Peyer's patch (tissue), 4 donors: ENCODE measurements around the gene CMTM1. TPM values are rescaled to one million over a fixed set of nuclear protein-coding genes. Genes with fewer than 3 reads are reported as not detected.

Experiments
- DNase-seq, 3 donors: peaks; one replicate each; pipeline ENCODE4 v3.0.0-alpha.2; 2017 to 2019
- H3K27ac ChIP-seq, 4 donors: fragments of 200-600 bp; sonication (generic); one replicate each; pipeline ENCODE4 v1.5.1; 2016 to 2019
- H3K27me3 ChIP-seq, 2 donors: fragments of 200-600 bp; sonication (generic); one replicate each; pipeline ENCODE4 v1.5.1; 2019
- H3K36me3 ChIP-seq, 3 donors: fragments of 200-600 bp; sonication (generic); one replicate each; pipeline ENCODE4 v1.5.1; 2016 to 2019
- H3K4me1 ChIP-seq, 4 donors: fragments of 200-600 bp; sonication (generic); one replicate each; pipeline ENCODE4 v1.5.1; 2016 to 2019
- H3K4me3 ChIP-seq, 4 donors: fragments of 200-600 bp; sonication (generic); 1 replicate in 3 of 4; 2 replicates in 1 of 4; pipeline ENCODE4 v1.5.1; 2016 to 2019; ENCODE audit warnings: mild to moderate bottlenecking in 1 of 4
- H3K9me3 ChIP-seq, 4 donors: fragments of 200-600 bp; sonication (generic); one replicate each; pipeline ENCODE4 v1.5.1; 2016 to 2019; ENCODE audit warnings: mild to moderate bottlenecking in 1 of 4
- POLR2A ChIP-seq, 2 donors: fragments of 450-650 bp; IDR thresholded peaks; one replicate each; pipeline ENCODE4 v1.5.1; 2017; ENCODE audit warnings: antibody characterized with exemption in 2 of 2, mild to moderate bottlenecking in 2 of 2, moderate library complexity in 2 of 2
- total RNA-seq, 4 donors: library from RNA; depleted of rRNA; stranded (reverse); fragments of >200 nt; gene quantifications; one replicate each; pipeline ENCODE4 v1.1.0, GENCODE V29; 2016
- TF ChIP-seq, protein P1 (sequence below), 6 experiments: fragments of 450-650 bp in 4 of 6; fragments of 200-600 bp in 2 of 6; sonication (generic) in 1 of 6; IDR thresholded peaks; one replicate each; pipeline ENCODE4 v1.5.1; 2017 to 2019; ENCODE audit warnings: antibody characterized with exemption in 6 of 6, mild to moderate bottlenecking in 3 of 6, moderate library complexity in 1 of 6

CMTM1 gene
- total RNA-seq, 4 donors from 2014 or later = 1.4 to 3.6 (median 2.1) TPM; not detected in 1

DNA sequence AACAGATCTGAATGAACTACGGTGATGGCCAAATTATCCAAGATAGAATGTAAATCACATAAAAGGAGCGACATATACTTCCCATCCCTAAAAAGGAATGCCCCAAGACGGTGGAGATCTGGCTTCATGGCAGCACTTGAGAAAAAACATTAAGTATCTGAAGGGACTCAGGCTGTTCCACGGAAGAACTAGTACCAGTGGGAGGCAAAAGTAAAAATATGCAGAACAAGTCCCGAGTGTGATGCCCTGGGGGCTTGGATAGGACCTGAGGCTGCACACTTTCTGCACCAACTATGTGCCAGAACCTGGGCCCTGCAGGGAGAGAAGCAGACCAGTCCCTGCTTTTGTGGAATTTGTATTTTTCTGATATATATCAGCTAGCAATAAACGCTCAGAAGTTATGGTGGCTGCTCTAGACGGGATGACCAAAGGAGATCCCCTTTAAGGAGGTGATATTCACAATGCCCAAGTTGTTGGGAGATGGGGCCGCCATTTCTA, 14.4 kb upstream of the CMTM1 start:
- Histone ChIP-seq H3K4me1 (peaks cover 3 to 34% (median 11%) of the 10 kb centered on the region in 4 donors), H3K9me3 (no peaks in the 10 kb centered on the region), H3K27ac (peak overlapping the region; percentile 79 to 96 (median 93)), H3K27me3 (no peaks in the 10 kb centered on the region), H3K4me3 (peak overlapping the region; percentile 63 to 83 (median 66)), H3K36me3 (no peaks in the 10 kb centered on the region)
- no peak for DNase-seq
- TF ChIP-seq, protein P1, sequence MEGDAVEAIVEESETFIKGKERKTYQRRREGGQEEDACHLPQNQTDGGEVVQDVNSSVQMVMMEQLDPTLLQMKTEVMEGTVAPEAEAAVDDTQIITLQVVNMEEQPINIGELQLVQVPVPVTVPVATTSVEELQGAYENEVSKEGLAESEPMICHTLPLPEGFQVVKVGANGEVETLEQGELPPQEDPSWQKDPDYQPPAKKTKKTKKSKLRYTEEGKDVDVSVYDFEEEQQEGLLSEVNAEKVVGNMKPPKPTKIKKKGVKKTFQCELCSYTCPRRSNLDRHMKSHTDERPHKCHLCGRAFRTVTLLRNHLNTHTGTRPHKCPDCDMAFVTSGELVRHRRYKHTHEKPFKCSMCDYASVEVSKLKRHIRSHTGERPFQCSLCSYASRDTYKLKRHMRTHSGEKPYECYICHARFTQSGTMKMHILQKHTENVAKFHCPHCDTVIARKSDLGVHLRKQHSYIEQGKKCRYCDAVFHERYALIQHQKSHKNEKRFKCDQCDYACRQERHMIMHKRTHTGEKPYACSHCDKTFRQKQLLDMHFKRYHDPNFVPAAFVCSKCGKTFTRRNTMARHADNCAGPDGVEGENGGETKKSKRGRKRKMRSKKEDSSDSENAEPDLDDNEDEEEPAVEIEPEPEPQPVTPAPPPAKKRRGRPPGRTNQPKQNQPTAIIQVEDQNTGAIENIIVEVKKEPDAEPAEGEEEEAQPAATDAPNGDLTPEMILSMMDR (IDR thresholded peaks at IDR 0.05) = no peak
- TF ChIP-seq POLR2A (IDR thresholded peaks at IDR 0.05) = no peak

DNA sequence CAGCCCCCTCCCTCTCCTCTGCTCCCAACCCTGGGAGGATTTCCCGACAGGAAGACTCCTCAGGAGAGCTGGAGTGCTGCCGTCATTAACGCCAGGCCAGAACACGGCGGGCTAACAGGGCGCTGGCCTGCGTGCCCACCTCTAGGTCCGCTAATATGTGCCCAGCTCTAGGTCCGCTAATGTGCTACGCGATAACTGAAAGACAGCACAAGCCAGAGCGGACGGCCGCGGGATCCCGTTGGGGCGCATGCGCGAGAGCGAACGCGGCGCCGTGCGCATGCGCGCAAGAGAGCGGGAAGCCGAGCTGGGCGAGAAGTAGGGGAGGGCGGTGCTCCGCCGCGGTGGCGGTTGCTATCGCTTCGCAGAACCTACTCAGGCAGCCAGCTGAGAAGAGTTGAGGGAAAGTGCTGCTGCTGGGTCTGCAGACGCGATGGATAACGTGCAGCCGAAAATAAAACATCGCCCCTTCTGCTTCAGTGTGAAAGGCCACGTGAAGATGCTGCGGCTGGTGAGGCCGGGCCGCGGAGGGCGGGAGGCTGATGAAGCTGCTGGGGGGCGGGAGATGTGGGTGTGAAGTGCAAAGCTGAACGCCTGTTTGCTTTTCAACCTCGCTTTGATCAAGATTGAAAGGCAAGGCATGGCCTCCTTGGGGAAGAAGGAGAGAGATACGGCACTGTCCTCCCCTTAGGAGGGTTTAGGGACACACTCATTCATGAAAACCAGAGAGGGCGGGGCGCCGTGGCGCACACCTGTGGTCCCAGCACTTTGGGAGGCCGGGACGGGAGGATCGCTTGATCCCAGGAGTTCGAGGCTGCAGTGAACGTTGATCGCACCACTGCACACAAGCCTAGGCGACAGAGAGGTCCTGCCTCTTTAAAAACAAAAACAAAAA, 13.7 kb upstream of the CMTM1 start, which contains the start of gene CKLF:
TSS of gene CKLF (plus strand) at position 291 of the 892 bp plus-strand sequence. CDS start at position 431, 140 bp downstream.
- Histone ChIP-seq H3K36me3 (no peaks in the 10 kb centered on the region), H3K27ac (peak within 1 kb of the TSS; percentile 79 to 96 (median 93)), H3K9me3 (no peaks in the 10 kb centered on the region), H3K4me1 (peaks cover 3 to 34% (median 11%) of the 10 kb centered on the region in 4 donors), H3K27me3 (no peaks in the 10 kb centered on the region), H3K4me3 (peak within 1 kb of the TSS; percentile 63 to 83 (median 66))
- peak; percentile 80 to 96 (median 93) for DNase-seq
- peak; percentile 57 to 81 for TF ChIP-seq POLR2A (IDR thresholded peaks at IDR 0.05)
- TF ChIP-seq, protein P1 (IDR thresholded peaks at IDR 0.05) = no peak

DNA sequence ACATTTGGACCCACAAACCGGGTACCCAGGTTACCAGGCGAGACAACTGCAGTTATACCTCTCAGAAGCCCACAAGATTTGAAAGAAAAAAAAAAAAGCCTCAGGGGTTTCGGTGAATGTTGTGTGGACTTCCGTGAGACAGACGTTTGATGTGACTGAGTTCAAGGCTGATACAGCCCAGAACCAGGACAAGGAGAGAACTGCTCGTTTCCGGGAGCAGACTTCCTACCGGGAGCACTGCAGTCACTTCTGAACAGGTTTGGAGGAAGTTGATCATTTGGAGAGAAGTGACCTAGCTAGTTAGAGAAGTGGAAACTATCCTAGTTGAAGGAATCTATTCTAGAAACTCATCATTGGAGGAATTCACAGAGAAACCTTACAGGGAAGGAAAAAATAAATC, 13.0 kb upstream of the CMTM1 start:
- TF ChIP-seq, protein P1 (IDR thresholded peaks at IDR 0.05) = no peak
- TF ChIP-seq POLR2A (IDR thresholded peaks at IDR 0.05) = peak in 1 of 2 donors; percentile 11
- peak overlapping the region; percentile 79 to 96 (median 93) for H3K27ac ChIP-seq
- no peaks in the 10 kb centered on the region for H3K9me3 ChIP-seq
- peaks cover 0 to 2% (median 0%) of the 10 kb centered on the region in 3 donors for H3K36me3 ChIP-seq
- no peak for DNase-seq
- peaks cover 3 to 34% (median 11%) of the 10 kb centered on the region in 4 donors for H3K4me1 ChIP-seq
- peak overlapping the region; percentile 63 to 83 (median 66) for H3K4me3 ChIP-seq
- H3K27me3 ChIP-seq = no peaks in the 10 kb centered on the region

DNA sequence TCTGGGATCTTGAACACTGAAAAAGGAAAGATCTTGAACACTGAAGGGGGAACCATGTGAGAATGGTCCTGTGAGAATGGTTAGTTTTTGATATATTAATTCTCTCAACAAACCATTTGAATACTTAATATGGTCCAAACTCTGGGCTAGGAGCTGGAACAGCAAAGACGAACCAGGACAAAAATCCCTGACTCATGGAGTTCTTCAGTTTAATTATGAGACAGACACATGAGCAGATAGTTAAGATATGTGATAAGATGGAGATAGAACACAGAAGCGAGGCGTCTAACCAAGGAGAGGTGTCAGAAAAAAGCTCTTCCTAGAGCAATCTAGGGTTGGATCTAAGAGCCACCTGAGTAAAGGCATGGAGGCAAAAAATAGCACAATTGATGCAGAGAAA, 12.2 kb upstream of the CMTM1 start:
- Histone ChIP-seq H3K4me3 (peak overlapping the region in 2 of 4 donors; percentile 66 to 83), H3K36me3 (peaks cover 0 to 6% (median 0%) of the 10 kb centered on the region in 3 donors), H3K27me3 (no peaks in the 10 kb centered on the region), H3K9me3 (no peaks in the 10 kb centered on the region), H3K27ac (peak overlapping the region in 1 of 4 donors; percentile 9), H3K4me1 (peaks cover 3 to 29% (median 11%) of the 10 kb centered on the region in 4 donors)
- no peak for DNase-seq
- TF ChIP-seq, protein P1 (IDR thresholded peaks at IDR 0.05) = no peak
- no peak for TF ChIP-seq POLR2A (IDR thresholded peaks at IDR 0.05)

DNA sequence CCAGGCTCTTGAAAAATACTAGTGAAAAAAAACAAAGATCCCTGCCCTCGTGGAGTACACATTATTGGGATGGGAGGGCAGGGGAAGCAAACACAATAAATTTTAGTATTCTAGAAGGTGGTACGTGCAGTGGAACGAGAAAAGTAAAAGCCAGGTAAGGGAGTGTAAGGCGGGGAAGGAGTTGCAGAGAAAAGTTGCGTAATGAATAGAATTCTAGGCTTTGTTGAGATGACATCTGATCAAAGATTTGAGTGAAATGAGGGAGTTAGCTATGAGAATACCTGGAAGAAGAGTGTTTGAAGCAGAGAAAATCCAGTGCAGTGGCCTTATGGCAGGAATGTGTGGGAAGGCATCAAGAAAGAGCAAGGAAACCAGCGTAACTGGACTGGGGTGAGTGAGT, 11.7 kb upstream of the CMTM1 start:
- H3K4me1 ChIP-seq = peaks cover 3 to 26% (median 11%) of the 10 kb centered on the region in 4 donors
- no peaks in the 10 kb centered on the region for H3K27me3 ChIP-seq
- H3K4me3 ChIP-seq = peak overlapping the region in 2 of 4 donors; percentile 5 to 66
- DNase-seq = no peak
- H3K27ac ChIP-seq = no peak overlapping the region
- H3K9me3 ChIP-seq = no peaks in the 10 kb centered on the region
- TF ChIP-seq, protein P1 (IDR thresholded peaks at IDR 0.05) = no peak
- TF ChIP-seq POLR2A (IDR thresholded peaks at IDR 0.05) = no peak
- peaks cover 0 to 6% (median 0%) of the 10 kb centered on the region in 3 donors for H3K36me3 ChIP-seq
